Endothelial cell of umbilical vein (primary cell): ENCODE data around the gene WDR6. TPM values are rescaled to one million over a fixed set of nuclear protein-coding genes. Genes with fewer than 3 reads are reported as not detected.

Experiments used
- BruUV-seq: library from RNA; stranded (reverse); fragments of 400-500 nt; replicated peaks from 2 replicates; lab custom pipeline; 2021; lab: Mats Ljungman, UMichigan
- CTCF ChIA-PET: fragments of 300-600, 350-600 bp; sonication (Branson Sonifier 250); formaldehyde crosslinking; loops from one replicate; lab custom pipeline; 2021; ENCODE audit warnings: antibody characterized with exemption, inconsistent platforms; lab: Charles Lee
- POLR2A ChIA-PET: fragments of 300-600, 350-600 bp; sonication (Branson Sonifier 250); formaldehyde crosslinking; loops from one replicate; lab custom pipeline; 2021; ENCODE audit warnings: antibody characterized with exemption, inconsistent platforms; lab: Charles Lee
- DNase-seq: peaks from one replicate; pipeline ENCODE4 v3.0.0-alpha.2; 2011; ENCODE audit warnings: low read depth, low spot score
- FAIRE-seq: peaks from 2 replicates; lab custom pipeline; 2011; peaks lifted over from hg19 to GRCh38; lab: Jason Lieb, UNC
- H2AFZ ChIP-seq: 2 replicates; pipeline ENCODE4 v1.6.0; 2012; ENCODE audit warnings: low read depth, low read length, control low read depth, inconsistent platforms
- H3K27ac ChIP-seq: 2 replicates; pipeline ENCODE4 v1.5.1; 2011; ENCODE audit warnings: low read depth, mild to moderate bottlenecking, control low read depth, low read length, moderate library complexity; ENCODE audit not compliant: insufficient read depth
- H3K27me3 ChIP-seq, 2 experiments: 2 replicates each; pipeline versions ENCODE4 v1.6.0 to v1.6.1; 2011; ENCODE audit warnings: low read length in 2 of 2, mixed read lengths in 1 of 2; ENCODE audit not compliant: control insufficient read depth in 2 of 2, insufficient read depth in 2 of 2
- H3K36me3 ChIP-seq, 2 experiments: 2 replicates in 1 of 2; 3 replicates in 1 of 2; pipeline ENCODE4 v1.5.1; 2011; ENCODE audit warnings: low read length in 2 of 2, mild to moderate bottlenecking in 1 of 2, moderate library complexity in 1 of 2; ENCODE audit not compliant: control insufficient read depth in 2 of 2, insufficient read depth in 2 of 2; ENCODE audit errors: extremely low read depth in 1 of 2
- H3K4me1 ChIP-seq: 3 replicates; pipeline ENCODE4 v1.5.1; 2011; ENCODE audit warnings: mild to moderate bottlenecking, low read length; ENCODE audit not compliant: control insufficient read depth, insufficient read depth; ENCODE audit errors: extremely low read depth
- H3K4me2 ChIP-seq: 2 replicates; pipeline ENCODE4 v1.6.1; 2011; ENCODE audit warnings: low read length, control low read depth, mixed read lengths; ENCODE audit not compliant: insufficient read depth
- H3K4me3 ChIP-seq, 3 experiments: fragments of 200-600 bp in 1 of 3; sonication (generic), shearing (Covaris generic) in 1 of 3; replicated peaks in 1 of 3; 2 replicates each; pipeline ENCODE4 v1.5.1; 2011 to 2016; ENCODE audit warnings: control low read depth in 3 of 3, low read length in 3 of 3, mild to moderate bottlenecking in 2 of 3, inconsistent platforms in 1 of 3, low read depth in 1 of 3, moderate library complexity in 1 of 3; ENCODE audit not compliant: insufficient read depth in 1 of 3
- H3K79me2 ChIP-seq: 2 replicates; pipeline ENCODE4 v1.6.0; 2012; ENCODE audit warnings: low read length, inconsistent platforms; ENCODE audit not compliant: control insufficient read depth, insufficient read depth
- H3K9ac ChIP-seq: replicated peaks from 2 replicates; pipeline ENCODE3; 2011; ENCODE audit warnings: low read length, control low read depth; ENCODE audit not compliant: insufficient read depth; ENCODE audit errors: extremely low read depth
- H3K9me1 ChIP-seq: replicated peaks from 3 replicates; pipeline ENCODE4 v1.6.0; 2011; ENCODE audit warnings: mild to moderate bottlenecking, low read length; ENCODE audit not compliant: control insufficient read depth, insufficient read depth; ENCODE audit errors: extremely low read depth
- H3K9me3 ChIP-seq: replicated peaks from 2 replicates; pipeline ENCODE4 v1.5.1; 2012; ENCODE audit warnings: low read length, inconsistent platforms; ENCODE audit not compliant: control insufficient read depth, insufficient read depth
- H4K20me1 ChIP-seq: replicated peaks from 2 replicates; pipeline ENCODE3; 2011; ENCODE audit warnings: mild to moderate bottlenecking, low read length; ENCODE audit not compliant: control insufficient read depth, insufficient read depth; ENCODE audit errors: extremely low read depth
- CTCF ChIP-seq, 2 donors: IDR thresholded peaks; 1 replicate in 1 of 2; 2 replicates in 1 of 2; pipeline ENCODE4 v1.5.1; 2011; ENCODE audit warnings: low read length in 2 of 2, mild to moderate bottlenecking in 2 of 2, moderate library complexity in 2 of 2, control low read depth in 1 of 2, inconsistent platforms in 1 of 2, low read depth in 1 of 2; ENCODE audit not compliant: insufficient read depth in 1 of 2; ENCODE audit errors: extremely low read depth in 1 of 2
- EZH2 ChIP-seq: IDR thresholded peaks from 2 replicates; pipeline ENCODE4 v1.6.1; 2012; ENCODE audit warnings: borderline replicate concordance, low read depth, mild to moderate bottlenecking, moderate library complexity, low read length, inconsistent platforms; ENCODE audit not compliant: severe bottlenecking
- FOS ChIP-seq: IDR thresholded peaks from 2 replicates; pipeline ENCODE4 v1.6.1; 2011; ENCODE audit warnings: mild to moderate bottlenecking, low read length, moderate library complexity, borderline replicate concordance; ENCODE audit not compliant: insufficient read depth
- GATA2 ChIP-seq: IDR thresholded peaks from 2 replicates; pipeline ENCODE4 v1.7.0; 2011; ENCODE audit warnings: low read depth, mild to moderate bottlenecking, moderate library complexity, mixed read lengths, low read length; ENCODE audit not compliant: insufficient read length, insufficient read depth
- JUN ChIP-seq: IDR thresholded peaks from 2 replicates; pipeline ENCODE4 v1.6.1; 2011; ENCODE audit warnings: borderline replicate concordance, low read depth; ENCODE audit not compliant: insufficient read length, insufficient read depth
- MAX ChIP-seq: IDR thresholded peaks from 2 replicates; pipeline ENCODE4 v1.6.1; 2011; ENCODE audit not compliant: insufficient read depth, insufficient read length
- MYC ChIP-seq: IDR thresholded peaks from one replicate; pipeline ENCODE4 v1.6.1; 2011; ENCODE audit warnings: mild to moderate bottlenecking, low read depth, low read length
- POLR2A ChIP-seq: IDR thresholded peaks from 2 replicates; pipeline ENCODE4 v1.6.1; 2012; ENCODE audit warnings: low read depth, mild to moderate bottlenecking, control low read depth, low read length
- POLR2AphosphoS5 ChIP-seq: IDR thresholded peaks from 2 replicates; pipeline ENCODE4 v1.6.1; 2012; ENCODE audit warnings: low read depth, mild to moderate bottlenecking, control low read depth, low read length, moderate library complexity; ENCODE audit not compliant: insufficient read depth
- dilution Hi-C: fragments of 300-500 bp; cut with MboI; formaldehyde crosslinking; loops from one replicate; pipeline ENCODE4 v1.15.0; 2019; ENCODE audit warnings: low sequenced_read_pairs; ENCODE audit not compliant: extremely low pct_ligation_motif_present
- intact Hi-C: fragments of 100-400 bp; cut with micrococcal nuclease; formaldehyde crosslinking; loops from one replicate; pipeline ENCODE4 v1.10.0; 2022
- polyA plus RNA-seq, 4 experiments: library from polyadenylated mRNA; depleted of rRNA in 3 of 4; stranded (reverse) in 3 of 4; unstranded in 1 of 4; fragments of >200 nt; gene quantifications; 2 replicates each; pipeline versions ENCODE4 v1.2.1 to v1.2.3, GENCODE V29; 2011 to 2012; ENCODE audit warnings: missing spikeins in 1 of 4
- total RNA-seq: library from RNA; stranded (reverse); gene quantifications from 2 replicates; pipeline ENCODE4 v1.2.3, GENCODE V29; 2021

The WDR6 gene
- total and polyA plus RNA-seq, 2 donors (not counting 3 experiments of a cell fraction or from before 2014, with no cell fraction given), result 192 to 319 TPM

- peaks cover 7 to 29% of the 10 kb centered on the region in 2 experiments for H3K36me3 ChIP-seq
- TF ChIP-seq JUN (no peak), GATA2 (no peak), POLR2AphosphoS5 (no peak), MYC (no peak), MAX (no peak), FOS (no peak), POLR2A (no peak), EZH2 (no peak), CTCF (IDR thresholded peaks at IDR 0.05; ENCODE audit: extremely low read depth in 1 of 2, insufficient read depth in 1 of 2, low read depth in 1 of 2, low read length in 2 of 2) (no peak)
- intact Hi-C loops, result loop anchor here (1.0 kb wide), 3 partner anchors 13 to 74 kb away; partner anchors contain the start of genes QRICH1 and WDR6
These were observed 13.4 kb downstream of the WDR6 start for GRCh38 chr3:49020330-49021212.

More at GRCh38 chr3:49020330-49021212, 13.4 kb downstream of the WDR6 start:
- Histone ChIP-seq H3K4me1 (peaks cover 31% of the 10 kb centered on the region), H3K27me3 (no peaks in the 10 kb centered on the region), H2AFZ (peak overlapping the region; percentile 59), H3K9me1 (no peaks in the 10 kb centered on the region), H3K9me3 (no peaks in the 10 kb centered on the region), H3K27ac (peak overlapping the region; percentile 95), H3K9ac (peak overlapping the region; percentile 96), H3K4me3 (peak overlapping the region; percentile 56 to 59 (median 57)), H4K20me1 (no peaks in the 10 kb centered on the region), H3K4me2 (peak overlapping the region; percentile 54), H3K79me2 (peaks cover 31% of the 10 kb centered on the region)
- BruUV-seq, result TSS peak; percentile 60
- CTCF ChIA-PET, result interaction anchor here (0.6 to 8.3 kb wide), 7 partner anchors 9 to 429 kb away, joined by 3 to 127 read pairs (median 3); partner anchors contain the start of genes P4HTM and WDR6
- DNase-seq (peak; percentile 23), FAIRE-seq (peak; percentile 64)
- dilution Hi-C loops, result no loop called here
- POLR2A ChIA-PET, result interaction anchor here (0.6 to 3.8 kb wide), 10 partner anchors 9 to 352 kb away, joined by 3 to 19 read pairs (median 6); partner anchors contain the start of genes IMPDH2, P4HTM, QRICH1 and WDR6
